DOHH2 (cell line): ENCODE measurements around the gene ACIN1.
A peak's percentile ranks its signal among the peaks of the same experiment; 100 is the strongest.

ENCODE experiments used
- H3F3A ChIP-seq: fragments of 200-600 bp; sonication (generic), shearing (Covaris generic); 2 replicates; pipeline ENCODE4 v1.6.0; 2016; ENCODE audit warnings: antibody characterized with exemption, mild to moderate bottlenecking; ENCODE audit not compliant: control insufficient read depth, insufficient read depth
- H3K27ac ChIP-seq: fragments of 200-600 bp; sonication (generic); 2 replicates; pipeline ENCODE4 v1.5.1; 2014; ENCODE audit warnings: low read depth, mild to moderate bottlenecking, low read length, moderate library complexity
- H3K27me3 ChIP-seq: fragments of 200-600 bp; sonication (generic); 2 replicates; pipeline ENCODE4 v1.6.1; 2014; ENCODE audit warnings: mild to moderate bottlenecking, low read length, mixed read lengths; ENCODE audit not compliant: control insufficient read depth
- H3K36me3 ChIP-seq: fragments of 200-600 bp; sonication (generic); 2 replicates; pipeline ENCODE4 v1.6.1; 2014; ENCODE audit warnings: mild to moderate bottlenecking, low read length, moderate library complexity, mixed read lengths; ENCODE audit not compliant: control insufficient read depth
- H3K4me1 ChIP-seq: fragments of 200-600 bp; sonication (generic); 2 replicates; pipeline ENCODE4 v1.6.1; 2014; ENCODE audit warnings: mild to moderate bottlenecking, low read length, mixed read lengths; ENCODE audit not compliant: control insufficient read depth
- H3K4me2 ChIP-seq: fragments of 200-600 bp; sonication (generic); 2 replicates; pipeline ENCODE4 v1.6.0; 2014; ENCODE audit warnings: mild to moderate bottlenecking, low read length, moderate library complexity
- H3K4me3 ChIP-seq: fragments of 200-600 bp; sonication (generic); 2 replicates; pipeline ENCODE4 v1.5.1; 2014; ENCODE audit warnings: mild to moderate bottlenecking, low read length, mixed read lengths
- H3K79me2 ChIP-seq: fragments of 200-600 bp; sonication (generic); 2 replicates; pipeline ENCODE4 v1.6.1; 2014; ENCODE audit warnings: mild to moderate bottlenecking, low read length, mixed read lengths; ENCODE audit not compliant: control insufficient read depth
- H3K9me2 ChIP-seq: fragments of 200-600 bp; sonication (generic); replicated peaks from 2 replicates; pipeline ENCODE4 v1.6.1; 2014; ENCODE audit warnings: mild to moderate bottlenecking, low read length, mixed read lengths; ENCODE audit not compliant: control insufficient read depth
- H3K9me3 ChIP-seq: fragments of 200-600 bp; sonication (generic); 2 replicates; pipeline ENCODE4 v1.6.1; 2014; ENCODE audit warnings: antibody characterized with exemption, low read length, mixed read lengths; ENCODE audit not compliant: control insufficient read depth, insufficient read depth
- H4K20me1 ChIP-seq: fragments of 200-600 bp; sonication (generic); 2 replicates; pipeline ENCODE4 v1.6.0; 2014; ENCODE audit warnings: low read depth, mild to moderate bottlenecking, antibody characterized with exemption, low read length, moderate library complexity; ENCODE audit not compliant: control insufficient read depth, insufficient read depth
- CTCF ChIP-seq: fragments of 200-600 bp; sonication (generic); IDR thresholded peaks from one replicate; pipeline ENCODE4 v1.5.1; 2014; ENCODE audit warnings: antibody characterized with exemption, mild to moderate bottlenecking, low read depth, low read length; ENCODE audit not compliant: poor library complexity, severe bottlenecking
- EZH2phosphoT487 ChIP-seq: fragments of 200-600 bp; sonication (generic); IDR thresholded peaks from 2 replicates; pipeline ENCODE4 v1.6.1; 2017; ENCODE audit warnings: borderline replicate concordance, mild to moderate bottlenecking, antibody characterized with exemption, low read length, moderate library complexity, mixed read lengths

ACIN1 gene

GRCh38 chr14:23077962-23078361 is 17.0 kb downstream of the ACIN1 start:
- Histone ChIP-seq H3F3A (peaks cover 20% of the 10 kb centered on the region), H3K4me1 (no peaks in the 10 kb centered on the region), H3K27ac (no peak overlapping the region), H3K36me3 (peaks cover 88% of the 10 kb centered on the region), H3K27me3 (no peaks in the 10 kb centered on the region), H3K9me2 (no peaks in the 10 kb centered on the region), H3K4me3 (no peak overlapping the region), H4K20me1 (no peaks in the 10 kb centered on the region), H3K79me2 (0 out of 2 replicates have a peak, but pooled peaks cover 3% of the 10 kb centered on the region), H3K4me2 (no peak overlapping the region), H3K9me3 (no peaks in the 10 kb centered on the region)
- no peak for TF ChIP-seq EZH2phosphoT487
- TF ChIP-seq CTCF: no peak

GRCh38 chr14:23076785-23077408 is 18.0 kb downstream of the ACIN1 start:
- Histone ChIP-seq H3K27me3 (no peaks in the 10 kb centered on the region), H3K9me3 (no peaks in the 10 kb centered on the region), H3K27ac (no peak overlapping the region), H3F3A (peaks cover 28% of the 10 kb centered on the region), H3K4me2 (no peak overlapping the region), H3K4me1 (peaks cover 4% of the 10 kb centered on the region), H3K79me2 (peaks cover 5% of the 10 kb centered on the region), H3K9me2 (no peaks in the 10 kb centered on the region), H3K4me3 (no peak overlapping the region), H3K36me3 (peaks cover 90% of the 10 kb centered on the region), H4K20me1 (no peaks in the 10 kb centered on the region)
- TF ChIP-seq EZH2phosphoT487 (no peak), CTCF (peak; percentile 81)

- Histone ChIP-seq H3K4me1 (peaks cover 16% of the 10 kb centered on the region), H3K27me3 (no peaks in the 10 kb centered on the region), H3K4me3 (no peak overlapping the region), H4K20me1 (no peaks in the 10 kb centered on the region), H3K79me2 (peaks cover 24% of the 10 kb centered on the region), H3F3A (peaks cover 30% of the 10 kb centered on the region), H3K36me3 (peaks cover 82% of the 10 kb centered on the region), H3K9me3 (no peaks in the 10 kb centered on the region), H3K27ac (no peak overlapping the region), H3K4me2 (no peak overlapping the region), H3K9me2 (no peaks in the 10 kb centered on the region)
- TF ChIP-seq CTCF: no peak
- no peak for TF ChIP-seq EZH2phosphoT487
These were observed 20.0 kb downstream of the ACIN1 start for GRCh38 chr14:23074906-23075305.
